GM12891 (cell line): ENCODE data around the gene STARD5.
A peak's percentile ranks its signal among the peaks of the same experiment; 100 is the strongest.

Experiments
- DNase-seq: peaks from one replicate; pipeline ENCODE4 v3.0.0; 2011; ENCODE audit warnings: low spot score; ENCODE audit not compliant: insufficient read length
- FAIRE-seq: peaks from 2 replicates; lab custom pipeline; 2011; peaks lifted over from hg19 to GRCh38; lab: Jason Lieb, UNC
- PAX5 ChIP-seq: IDR thresholded peaks from 2 replicates; pipeline ENCODE4 v1.6.1; 2011; ENCODE audit warnings: low read length, moderate library complexity, mild to moderate bottlenecking; ENCODE audit not compliant: insufficient read depth, severe bottlenecking
- POLR2A ChIP-seq: IDR thresholded peaks from 2 replicates; pipeline ENCODE4 v1.6.1; 2011; ENCODE audit warnings: low read depth, low read length, control low read depth
- POLR2AphosphoS5 ChIP-seq: IDR thresholded peaks from 2 replicates; pipeline ENCODE4 v1.6.1; 2011; ENCODE audit warnings: low read depth, low read length, control low read depth
- POU2F2 ChIP-seq: IDR thresholded peaks from 2 replicates; pipeline ENCODE4 v1.6.1; 2011; ENCODE audit warnings: low read depth, mild to moderate bottlenecking, control low read depth, low read length, moderate library complexity
- SPI1 ChIP-seq: IDR thresholded peaks from 2 replicates; pipeline ENCODE4 v1.6.1; 2011; ENCODE audit warnings: low read depth, low read length, control low read depth
- TAF1 ChIP-seq: IDR thresholded peaks from 2 replicates; pipeline ENCODE4 v1.6.1; 2011; ENCODE audit warnings: low read depth, low read length, control low read depth

Gene STARD5

DNA sequence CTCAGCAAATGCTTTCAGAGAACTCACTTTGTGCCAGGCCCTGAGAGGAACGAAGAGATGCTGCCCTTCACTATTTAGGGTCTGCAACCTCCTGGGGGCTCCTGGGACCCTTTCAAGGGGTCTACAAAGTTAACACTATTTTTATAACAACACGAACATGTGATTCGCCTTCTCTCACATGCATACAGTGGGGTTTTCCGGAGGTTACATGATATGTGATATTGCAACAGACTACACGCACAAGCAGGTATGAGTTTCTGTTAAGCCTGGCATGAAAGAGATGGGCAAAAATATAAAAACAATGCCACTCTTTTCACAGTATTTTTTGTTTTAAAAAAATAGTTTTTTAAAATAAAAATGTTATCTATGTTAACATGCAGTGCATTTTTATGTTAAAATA is 10.3 kb downstream of the STARD5 start:
- TF ChIP-seq POLR2A (no peak), POU2F2 (no peak), POLR2AphosphoS5 (no peak), TAF1 (no peak), SPI1 (no peak), PAX5 (no peak)
- DNase-seq (no peak), FAIRE-seq (no peak)

DNA sequence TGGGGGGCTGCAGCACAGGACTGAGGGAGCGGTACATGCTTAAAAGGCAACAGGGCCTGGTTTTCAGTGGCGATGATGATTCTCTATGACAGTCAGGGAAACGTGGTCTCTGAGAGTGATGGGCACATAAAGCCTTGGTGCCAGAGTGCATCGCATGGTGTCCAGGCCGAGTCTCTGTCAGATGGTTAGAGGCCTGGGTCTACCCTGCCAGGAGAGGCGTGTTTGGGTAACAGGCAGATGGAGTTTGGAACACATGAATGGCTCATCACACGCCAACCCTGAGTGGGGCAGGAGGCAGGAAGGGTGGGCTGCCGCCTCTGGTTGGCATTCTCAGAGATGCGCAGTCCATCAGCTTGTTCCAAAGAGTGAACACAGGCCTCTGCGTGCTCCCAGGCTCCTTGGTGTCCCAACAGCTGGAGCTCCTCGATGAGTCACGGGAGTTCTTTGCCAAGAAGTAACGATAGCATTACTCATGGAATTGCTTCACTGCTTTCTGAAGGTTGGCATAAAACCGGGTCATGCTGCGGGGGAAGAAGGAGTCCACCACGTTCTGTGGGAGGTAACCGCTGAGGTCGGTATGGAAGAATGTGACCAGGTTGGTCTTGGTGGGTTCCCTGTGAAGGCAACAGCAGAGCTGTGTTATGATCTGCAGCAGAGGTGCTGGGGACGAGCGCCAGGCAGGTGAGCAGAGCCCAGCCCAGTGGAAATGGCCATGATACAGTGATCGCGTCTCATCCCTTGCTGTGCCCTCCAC is 11.0 kb downstream of the STARD5 start:
- peak; percentile 69 for FAIRE-seq
- TF ChIP-seq PAX5: no peak
- TF ChIP-seq TAF1: no peak
- no peak for TF ChIP-seq SPI1
- no peak for TF ChIP-seq POLR2AphosphoS5
- TF ChIP-seq POU2F2: no peak
- DNase-seq: no peak

DNA sequence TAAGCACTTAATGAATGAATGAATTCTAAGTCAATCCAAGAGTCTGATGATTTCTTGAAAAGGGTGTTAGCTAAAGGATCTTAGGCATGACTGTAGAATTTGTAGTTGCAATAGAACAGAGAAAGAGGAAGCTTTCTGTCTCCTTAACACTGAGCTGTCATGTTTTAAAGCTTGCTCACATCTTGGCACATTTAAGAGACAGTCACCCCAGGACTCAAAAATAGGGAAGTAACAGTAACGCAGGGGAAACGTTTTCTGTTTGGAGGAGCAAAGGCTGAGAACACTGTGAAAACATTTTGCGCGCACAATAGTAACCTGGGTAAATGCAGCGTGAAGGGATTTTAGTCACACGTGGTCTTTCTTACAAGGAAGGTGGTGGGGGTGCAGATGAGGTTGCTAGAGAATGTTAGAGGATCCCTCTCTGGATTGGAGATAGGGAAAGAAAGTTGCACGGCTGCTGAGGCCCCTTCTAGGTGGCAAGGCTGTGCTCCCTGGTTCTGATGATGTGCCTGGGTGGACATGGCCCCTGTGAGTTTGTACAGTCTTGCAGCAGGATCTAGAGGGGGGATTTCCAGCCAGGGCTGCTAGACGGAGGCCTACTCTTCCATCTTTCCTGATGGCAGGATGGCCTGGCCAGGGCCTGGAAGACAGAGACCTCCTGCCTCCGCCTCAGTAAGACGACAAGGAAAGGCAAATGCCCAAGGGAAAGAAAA is 12.0 kb downstream of the STARD5 start:
- FAIRE-seq (peak; percentile 81), DNase-seq (no peak)
- TF ChIP-seq SPI1 (0 out of 2 replicates have a peak, but pooled peaks have one; percentile 12), POLR2A (no peak)

DNA sequence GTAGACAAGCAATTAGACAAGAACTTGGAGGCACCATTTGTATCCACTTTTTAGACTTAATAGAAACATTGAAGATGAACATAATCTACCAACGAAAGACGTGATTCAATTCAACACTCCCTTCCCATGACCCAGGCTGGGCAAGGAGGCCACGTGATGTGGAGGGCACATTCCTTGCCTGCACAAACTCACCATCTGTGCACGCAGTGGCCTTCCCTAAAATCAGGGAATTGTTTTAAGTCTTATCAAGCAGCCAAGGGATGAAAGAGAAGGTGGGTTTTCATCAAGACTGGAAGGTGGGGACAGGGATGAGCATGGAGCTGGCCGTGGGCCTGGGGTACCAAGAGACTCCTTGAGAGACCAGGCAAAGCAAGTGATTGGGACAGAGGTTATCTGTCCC is 13.5 kb downstream of the STARD5 start:
- DNase-seq: no peak
- TF ChIP-seq POLR2AphosphoS5 (no peak), POLR2A (no peak; the same call in 1 of the 2 replicates), POU2F2 (no peak), PAX5 (no peak), TAF1 (no peak), SPI1 (no peak)
- peak; percentile 57 for FAIRE-seq

DNA sequence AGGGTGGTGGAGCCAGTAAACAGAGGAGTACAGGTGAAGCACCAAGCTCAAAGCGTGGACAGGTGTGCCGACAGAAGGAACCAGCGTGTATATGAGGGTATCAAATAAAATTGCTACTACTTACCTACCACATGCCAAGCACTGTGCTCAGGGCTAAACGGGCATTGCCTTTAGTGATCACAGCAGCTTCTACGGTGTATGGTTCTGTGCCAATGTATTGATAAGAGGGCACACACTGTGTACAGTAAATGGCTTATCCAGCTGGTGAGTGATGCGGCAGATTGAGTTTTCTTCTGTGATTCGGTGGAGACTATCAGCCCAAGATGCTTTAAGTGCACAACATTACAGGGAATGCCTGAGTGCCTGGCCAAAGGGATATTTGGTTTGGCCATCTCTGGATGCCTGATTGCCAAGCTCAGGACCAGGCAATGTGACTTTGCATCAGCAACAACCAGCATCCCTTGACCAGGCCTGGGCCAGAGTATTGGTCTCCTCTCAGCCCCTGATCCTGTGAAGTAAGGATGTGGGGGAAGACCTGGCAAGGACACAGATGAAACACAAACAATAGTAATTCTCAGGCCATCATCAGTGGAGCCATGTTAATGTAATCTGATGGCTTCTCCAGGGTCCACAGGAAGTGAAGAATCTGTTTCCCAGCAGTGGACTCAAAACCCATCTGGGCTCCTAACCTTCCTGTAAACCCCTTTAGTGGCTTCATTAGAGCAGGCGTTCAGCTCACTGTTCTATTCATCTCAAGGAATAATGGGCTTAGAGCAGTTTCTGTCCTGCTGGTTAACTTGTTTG is 14.1 kb downstream of the STARD5 start:
- DNase-seq (no peak), FAIRE-seq (peak; percentile 55)
- TF ChIP-seq SPI1: no peak
- peak; percentile 37; the same call in 1 of the 2 replicates for TF ChIP-seq POLR2AphosphoS5
- TF ChIP-seq TAF1: no peak
- TF ChIP-seq POLR2A: peak; percentile 32

DNA sequence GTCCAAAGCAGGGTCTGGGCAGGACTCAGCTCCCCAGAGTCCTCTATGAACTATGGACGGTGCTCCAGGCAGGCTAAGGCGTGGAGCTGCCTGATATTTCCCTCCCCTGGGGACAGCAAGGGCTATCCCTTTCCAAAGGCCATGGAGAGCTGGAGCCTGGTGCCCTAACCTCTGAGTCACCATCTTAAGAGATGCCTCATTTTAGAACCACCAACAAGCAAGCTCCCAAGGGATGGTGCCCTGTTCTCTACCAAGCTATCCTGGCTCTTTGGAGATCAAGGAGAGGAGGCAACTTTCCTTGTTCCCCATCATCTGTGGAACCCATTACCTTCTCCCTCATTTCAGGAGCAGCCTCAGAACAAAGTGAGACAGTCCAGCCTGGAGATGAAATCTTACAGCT is 15.7 kb downstream of the STARD5 start:
- DNase-seq: no peak
- TF ChIP-seq PAX5 (no peak), POLR2A (no peak; the same call in 1 of the 2 replicates), POLR2AphosphoS5 (peak; percentile 51; the same call in 1 of the 2 replicates)
- FAIRE-seq: no peak

DNA sequence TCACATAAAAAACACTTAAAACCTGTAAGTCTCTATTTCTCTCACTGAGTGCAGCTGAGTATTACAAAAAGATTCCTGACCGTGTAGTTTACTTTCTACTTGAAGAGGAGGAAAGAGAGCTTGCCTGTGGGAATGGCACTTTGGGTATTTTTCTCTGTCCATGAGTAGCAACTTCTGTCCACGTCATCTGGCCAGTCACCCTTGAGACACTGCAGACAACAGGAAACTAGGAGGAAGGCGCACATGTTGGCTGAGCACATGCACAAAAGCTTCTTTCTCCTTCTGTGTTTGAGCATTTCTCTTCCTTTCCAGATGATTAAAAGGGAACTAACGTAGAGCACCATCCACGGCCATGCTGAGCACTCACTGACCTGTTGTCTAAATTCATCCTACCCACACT is 19.7 kb downstream of the STARD5 start:
- TF ChIP-seq POLR2A (no peak), POLR2AphosphoS5 (no peak), PAX5 (no peak), TAF1 (no peak), POU2F2 (no peak), SPI1 (no peak)
- FAIRE-seq: peak; percentile 20
- no peak for DNase-seq

DNA sequence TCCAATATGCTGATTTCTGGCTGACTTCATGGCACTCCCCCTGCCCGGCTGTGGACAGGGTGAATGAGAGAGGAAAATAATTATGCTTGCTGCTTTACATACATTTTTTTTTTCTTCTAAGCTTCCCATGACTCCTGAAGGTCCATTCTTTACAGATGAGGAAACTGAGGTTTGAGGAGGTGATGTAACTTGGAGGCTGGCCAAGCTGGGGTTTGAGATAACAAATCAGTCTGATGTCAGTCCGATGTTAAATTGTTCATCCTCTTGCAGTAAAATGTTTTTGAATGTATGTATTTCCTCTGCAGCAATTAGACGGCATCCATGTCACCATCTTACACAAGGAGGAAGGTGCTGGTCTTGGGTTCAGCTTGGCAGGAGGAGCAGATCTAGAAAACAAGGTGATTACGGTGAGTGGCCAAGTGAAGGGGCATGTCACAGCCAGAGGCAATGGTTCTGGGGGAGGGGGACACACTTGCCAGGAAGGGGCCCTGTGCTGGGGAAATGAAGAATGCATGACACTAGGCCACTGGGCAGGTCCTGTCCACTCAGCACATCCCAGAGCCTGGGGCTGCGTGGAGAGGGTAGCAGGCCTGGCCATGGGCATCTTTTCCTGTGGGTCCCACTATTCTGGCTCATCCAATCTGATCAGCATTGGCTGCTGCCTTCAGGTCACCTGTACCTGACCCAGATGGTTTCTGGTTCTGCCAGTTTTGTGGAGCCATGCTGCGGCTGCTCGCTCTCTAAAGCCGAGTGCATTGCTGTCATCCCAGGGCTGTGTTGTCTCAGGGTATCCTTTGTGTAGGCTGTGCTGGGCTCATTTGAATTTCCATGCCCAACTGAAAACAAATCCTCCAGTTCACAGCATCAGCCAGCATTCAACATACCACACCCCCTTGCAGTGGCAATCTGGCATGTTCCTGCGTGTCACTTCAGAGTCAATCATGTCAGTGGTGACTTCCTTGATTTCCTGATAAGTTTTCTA is 20.4 kb downstream of the STARD5 start:
- TF ChIP-seq POLR2A (no peak), SPI1 (no peak), TAF1 (no peak), PAX5 (no peak), POU2F2 (no peak), POLR2AphosphoS5 (no peak)
- FAIRE-seq (peak; percentile 48), DNase-seq (no peak)

DNA sequence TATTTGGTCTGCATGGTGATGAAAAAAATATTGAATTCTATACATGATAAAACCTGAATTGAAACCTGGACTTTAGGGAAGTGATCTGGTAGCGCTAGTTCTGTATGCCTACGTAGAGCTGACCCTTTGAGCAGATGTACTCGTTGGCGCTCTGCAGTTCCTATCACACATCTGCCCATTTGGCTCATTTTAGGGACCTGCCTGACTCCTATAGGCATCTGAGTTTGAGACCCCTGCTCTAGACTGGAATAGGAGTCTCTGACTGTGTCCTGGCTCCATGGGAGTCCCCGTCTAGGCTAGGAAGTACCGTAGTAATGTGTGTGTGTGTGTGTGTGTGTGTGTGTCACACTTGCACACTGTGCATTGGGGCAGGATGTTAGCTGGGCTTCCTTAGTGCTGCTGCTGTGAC is 21.2 kb downstream of the STARD5 start:
- FAIRE-seq (peak; percentile 83), DNase-seq (no peak)

More for the DNA sequence above, 21.2 kb downstream of the STARD5 start:
- TF ChIP-seq POU2F2 (no peak), TAF1 (no peak), POLR2A (0 out of 2 replicates have a peak, but pooled peaks have one; percentile 13), PAX5 (no peak), POLR2AphosphoS5 (no peak), SPI1 (peak; percentile 89)
